Upper lobe of left lung (tissue), 6 donors: ENCODE results near the gene SH2D2A. TPM values are rescaled to one million over a fixed set of nuclear protein-coding genes. Genes with fewer than 3 reads are reported as not detected.

Source experiments
- ATAC-seq, 2 donors: fragments of 200-7000 bp; cut with Tn5 transposase; one replicate each; pipeline ENCODE4 v1.9.1; 2022; ENCODE audit warnings: mild to moderate bottlenecking in 2 of 2, moderate library complexity in 2 of 2; ENCODE audit not compliant: low FRiP score in 2 of 2
- DNase-seq, 2 donors: peaks; one replicate each; pipeline ENCODE4 v3.0.0-alpha.2; 2019 to 2020
- H3K27ac ChIP-seq, 4 donors: fragments of 200-600 bp; sonication (generic); one replicate each; pipeline ENCODE4 v1.5.1; 2016 to 2019
- H3K27me3 ChIP-seq, 4 donors: fragments of 200-600 bp; sonication (generic); one replicate each; pipeline ENCODE4 v1.5.1; 2017 to 2019
- H3K36me3 ChIP-seq, 4 donors: fragments of 200-600 bp; sonication (generic); one replicate each; pipeline ENCODE4 v1.5.1; 2016 to 2019
- H3K4me1 ChIP-seq, 4 donors: fragments of 200-600 bp; sonication (generic); one replicate each; pipeline ENCODE4 v1.5.1; 2018 to 2019
- H3K4me3 ChIP-seq, 4 donors: fragments of 200-600 bp; sonication (generic); one replicate each; pipeline ENCODE4 v1.5.1; 2017 to 2019; ENCODE audit warnings: mild to moderate bottlenecking in 2 of 4, moderate library complexity in 1 of 4
- H3K9me3 ChIP-seq, 4 donors: fragments of 200-600 bp; sonication (generic); one replicate each; pipeline ENCODE4 v1.5.1; 2018 to 2019
- CTCF ChIP-seq, 6 experiments: fragments of 450-650 bp in 4 of 6; fragments of 200-600 bp in 2 of 6; sonication (generic) in 2 of 6; IDR thresholded peaks; one replicate each; pipeline ENCODE4 v1.5.1; 2016 to 2019; ENCODE audit warnings: antibody characterized with exemption in 6 of 6
- EP300 ChIP-seq, 4 donors: sonication (generic); formaldehyde crosslinking; IDR thresholded peaks; one replicate each; pipeline ENCODE4 v1.5.1; 2017; ENCODE audit warnings: antibody characterized with exemption in 4 of 4, control low read depth in 2 of 4
- POLR2A ChIP-seq, 4 donors: fragments of 450-650 bp; IDR thresholded peaks; one replicate each; pipeline ENCODE4 v1.5.1; 2016 to 2017; ENCODE audit warnings: antibody characterized with exemption in 4 of 4, mild to moderate bottlenecking in 2 of 4
- POLR2AphosphoS5 ChIP-seq, 2 donors: sonication (generic); formaldehyde crosslinking; IDR thresholded peaks; one replicate each; pipeline ENCODE4 v1.5.1; 2017; ENCODE audit warnings: antibody characterized with exemption in 2 of 2
- WGBS, 2 donors: methylation state at CpG; one replicate each; pipeline ENCODE4 v1.1.5; 2017 to 2018; 5-methylcytosine and 5-hydroxymethylcytosine counted together
- total RNA-seq, 6 donors: library from RNA; depleted of rRNA in 4 of 6; stranded (reverse); fragments of >200 nt in 4 of 6; gene quantifications; one replicate each; pipeline versions ENCODE4 v1.1.0 to v1.2.1, GENCODE V29; 2016 to 2021
- donor health status: DM: no; HTN: no; CAD: no; lungs with moderate emphysema.
- donor health status: DM: no; HTN: yes; CAD: no; lungs with severe emphysema.

Gene SH2D2A
- total RNA-seq, 6 donors from 2014 or later = 2.3 to 8.4 (median 5.0) TPM

GRCh38 chr1:156804572-156805243 lies 11.9 kb downstream of the SH2D2A start:
- Histone ChIP-seq H3K4me3 (no peak overlapping the region), H3K36me3 (peaks cover 0 to 25% (median 20%) of the 10 kb centered on the region in 4 donors), H3K27ac (no peak overlapping the region), H3K27me3 (no peaks in the 10 kb centered on the region), H3K9me3 (no peaks in the 10 kb centered on the region), H3K4me1 (peaks cover 0 to 14% (median 6%) of the 10 kb centered on the region in 4 donors)
- peak in 1 of 2 donors; percentile 46 for DNase-seq
- peak; percentile 5 to 55 for ATAC-seq
- WGBS, 2 donors = 53 to 60% methylated on average over 5 to 6 of the region's 6 CpGs
- TF ChIP-seq POLR2AphosphoS5 (IDR thresholded peaks at IDR 0.05) = no peak
- TF ChIP-seq EP300 (IDR thresholded peaks at IDR 0.05) = no peak
- TF ChIP-seq CTCF (IDR thresholded peaks at IDR 0.05) = no peak
- TF ChIP-seq POLR2A (IDR thresholded peaks at IDR 0.05) = no peak

GRCh38 chr1:156804026-156804425 lies 12.6 kb downstream of the SH2D2A start:
- peaks cover 0 to 32% (median 25%) of the 10 kb centered on the region in 4 donors for H3K36me3 ChIP-seq
- no peaks in the 10 kb centered on the region for H3K9me3 ChIP-seq
- TF ChIP-seq POLR2AphosphoS5 (IDR thresholded peaks at IDR 0.05) = no peak
- TF ChIP-seq CTCF (IDR thresholded peaks at IDR 0.05) = no peak
- TF ChIP-seq EP300 (IDR thresholded peaks at IDR 0.05) = no peak
- TF ChIP-seq POLR2A (IDR thresholded peaks at IDR 0.05) = no peak
- H3K27me3 ChIP-seq = no peaks in the 10 kb centered on the region
- no peak overlapping the region for H3K27ac ChIP-seq
- no peak overlapping the region for H3K4me3 ChIP-seq
- peaks cover 0 to 14% (median 6%) of the 10 kb centered on the region in 4 donors for H3K4me1 ChIP-seq
- DNase-seq (no peak), ATAC-seq (no peak)
- WGBS, 2 donors = 68 to 72% methylated on average over 3 of the region's 3 CpGs

- H3K9me3 ChIP-seq = no peaks in the 10 kb centered on the region
- peaks cover 7 to 39% (median 33%) of the 10 kb centered on the region in 4 donors for H3K36me3 ChIP-seq
- no peak for DNase-seq
- no peak overlapping the region for H3K27ac ChIP-seq
- TF ChIP-seq EP300 (IDR thresholded peaks at IDR 0.05) = no peak
- TF ChIP-seq POLR2AphosphoS5 (IDR thresholded peaks at IDR 0.05) = no peak
- TF ChIP-seq POLR2A (IDR thresholded peaks at IDR 0.05) = no peak
- TF ChIP-seq CTCF (IDR thresholded peaks at IDR 0.05) = no peak
- no peak for ATAC-seq
- no peaks in the 10 kb centered on the region for H3K27me3 ChIP-seq
- peaks cover 0 to 14% (median 6%) of the 10 kb centered on the region in 4 donors for H3K4me1 ChIP-seq
- WGBS, 2 donors = 91 to 98% methylated on average over 9 to 12 of the region's 13 CpGs
- no peak overlapping the region for H3K4me3 ChIP-seq
Observed at GRCh38 chr1:156803086-156803851, 13.4 kb downstream of the SH2D2A start.

- no peaks in the 10 kb centered on the region for H3K9me3 ChIP-seq
- DNase-seq (no peak), ATAC-seq (no peak)
- no peak overlapping the region for H3K27ac ChIP-seq
- H3K4me3 ChIP-seq = no peak overlapping the region
- no peak for TF ChIP-seq EP300 (IDR thresholded peaks at IDR 0.05)
- no peak for TF ChIP-seq CTCF (IDR thresholded peaks at IDR 0.05)
- TF ChIP-seq POLR2A (IDR thresholded peaks at IDR 0.05) = no peak
- no peak for TF ChIP-seq POLR2AphosphoS5 (IDR thresholded peaks at IDR 0.05)
- H3K4me1 ChIP-seq = peaks cover 0 to 14% (median 6%) of the 10 kb centered on the region in 4 donors
- H3K36me3 ChIP-seq = peaks cover 14 to 47% (median 40%) of the 10 kb centered on the region in 4 donors
- WGBS, 2 donors = 93% methylated on average over 8 of the region's 8 CpGs
- H3K27me3 ChIP-seq = no peaks in the 10 kb centered on the region
Observed at GRCh38 chr1:156802421-156802935, 14.2 kb downstream of the SH2D2A start.
